H1 (cell line): Measurements from ENCODE around the gene ZNF30. TPM values are rescaled to one million over a fixed set of nuclear protein-coding genes. Genes with fewer than 3 reads are reported as not detected.

Experiments
- CTCF ChIA-PET: fragments of 300-600 bp; sonication (Branson Sonifier 250); formaldehyde crosslinking; loops from one replicate; lab custom pipeline; 2021; ENCODE audit not compliant: partially characterized antibody; lab: Charles Lee
- POLR2A ChIA-PET: fragments of 300-600 bp; sonication (Branson Sonifier 250); formaldehyde crosslinking; loops from one replicate; lab custom pipeline; 2021; ENCODE audit warnings: inconsistent platforms; ENCODE audit not compliant: partially characterized antibody; lab: Charles Lee
- DNase-seq, 2 experiments: peaks; one replicate each; pipeline versions ENCODE4 v3.0.0 to v3.0.0-alpha.2; 2010 to 2022; ENCODE audit warnings: low spot score in 2 of 2, low read depth in 1 of 2, mixed read lengths in 1 of 2
- FAIRE-seq: peaks from 2 replicates; lab custom pipeline; 2011; peaks lifted over from hg19 to GRCh38; lab: Jason Lieb, UNC
- H2AFZ ChIP-seq: 2 replicates; pipeline ENCODE4 v1.8.1; 2012; ENCODE audit warnings: low read length, inconsistent platforms
- H2AK5ac ChIP-seq: 2 replicates; pipeline ENCODE4 v1.6.1; 2013; ENCODE audit warnings: low read depth, low read length
- H2BK120ac ChIP-seq: replicated peaks from 2 replicates; pipeline ENCODE3; 2013; ENCODE audit warnings: low read depth, low read length, inconsistent platforms
- H2BK12ac ChIP-seq: 2 replicates; pipeline ENCODE4 v1.6.1; 2013; ENCODE audit warnings: low read depth, low read length
- H2BK15ac ChIP-seq: 2 replicates; pipeline ENCODE4 v1.6.1; 2013; ENCODE audit warnings: low read length
- H2BK20ac ChIP-seq: 2 replicates; pipeline ENCODE4 v1.6.1; 2013; ENCODE audit warnings: low read length
- H2BK5ac ChIP-seq: 2 replicates; pipeline ENCODE4 v1.6.1; 2013; ENCODE audit warnings: low read depth, low read length
- H3K14ac ChIP-seq: 2 replicates; pipeline ENCODE4 v1.6.1; 2013; ENCODE audit warnings: inconsistent platforms; ENCODE audit not compliant: insufficient read length
- H3K18ac ChIP-seq: 2 replicates; pipeline ENCODE4 v1.6.1; 2013; ENCODE audit warnings: low read length; ENCODE audit errors: extremely low read depth
- H3K23ac ChIP-seq: 2 replicates; pipeline ENCODE4 v1.6.1; 2013; ENCODE audit warnings: inconsistent platforms; ENCODE audit not compliant: insufficient read length
- H3K23me2 ChIP-seq: 2 replicates; pipeline ENCODE4 v1.6.1; 2013; ENCODE audit warnings: low read depth, low read length
- H3K27ac ChIP-seq: 2 replicates; pipeline ENCODE4 v1.6.1; 2011; ENCODE audit warnings: low read depth, low read length, inconsistent platforms
- H3K27me3 ChIP-seq, 4 experiments: replicated peaks in 1 of 4; 1 replicate in 1 of 4; 2 replicates in 3 of 4; pipeline versions ENCODE4 v1.6.1 to v1.8.1; 2011 to 2013; ENCODE audit warnings: low read length in 3 of 4, mild to moderate bottlenecking in 3 of 4, inconsistent platforms in 2 of 4, mixed read lengths in 2 of 4, moderate library complexity in 1 of 4; ENCODE audit not compliant: control insufficient read depth in 3 of 4, insufficient read depth in 3 of 4; ENCODE audit errors: extremely low read depth in 1 of 4
- H3K36me3 ChIP-seq, 4 experiments: 2 replicates each; pipeline versions ENCODE4 v1.6.1 to v1.8.1; 2011 to 2013; ENCODE audit warnings: mild to moderate bottlenecking in 4 of 4, low read length in 3 of 4, moderate library complexity in 2 of 4, control low read depth in 1 of 4, inconsistent platforms in 1 of 4; ENCODE audit not compliant: insufficient read depth in 4 of 4, control insufficient read depth in 2 of 4
- H3K4ac ChIP-seq: replicated peaks from 2 replicates; pipeline ENCODE3; 2013; ENCODE audit warnings: low read length, low read depth, mixed read lengths, inconsistent platforms; ENCODE audit not compliant: insufficient read length
- H3K4me1 ChIP-seq, 4 experiments: replicated peaks in 1 of 4; 1 replicate in 1 of 4; 2 replicates in 3 of 4; pipeline versions ENCODE4 v1.6.1 to v1.8.1; 2011 to 2013; ENCODE audit warnings: low read length in 3 of 4, inconsistent platforms in 2 of 4, mixed read lengths in 1 of 4; ENCODE audit not compliant: insufficient read depth in 4 of 4, control insufficient read depth in 3 of 4
- H3K4me2 ChIP-seq, 2 experiments: 2 replicates each; pipeline versions ENCODE4 v1.6.1 to v1.8.1; 2011 to 2013; ENCODE audit warnings: low read depth in 2 of 2, low read length in 2 of 2, control low read depth in 1 of 2, inconsistent platforms in 1 of 2, mild to moderate bottlenecking in 1 of 2; ENCODE audit not compliant: insufficient read depth in 1 of 2
- H3K4me3 ChIP-seq, 4 experiments: fragments of 200-600, 300-600 bp in 1 of 4; sonication (generic), shearing (Covaris generic), sonication (Bioruptor Twin) in 1 of 4; 2 replicates each; pipeline versions ENCODE4 v1.5.1 to v1.8.1; 2011 to 2016; ENCODE audit warnings: low read length in 4 of 4, low read depth in 3 of 4, control low read depth in 2 of 4, inconsistent platforms in 2 of 4, mild to moderate bottlenecking in 2 of 4, mixed read lengths in 1 of 4, moderate library complexity in 1 of 4; ENCODE audit not compliant: insufficient read depth in 2 of 4; ENCODE audit errors: extremely low read depth in 1 of 4
- H3K56ac ChIP-seq: replicated peaks from 2 replicates; pipeline ENCODE3; 2013; ENCODE audit warnings: low read depth, mild to moderate bottlenecking, mixed read lengths, low read length, inconsistent platforms; ENCODE audit not compliant: insufficient read length
- H3K79me1 ChIP-seq: 2 replicates; pipeline ENCODE4 v1.6.1; 2013; ENCODE audit warnings: low read depth, low read length, control low read depth
- H3K79me2 ChIP-seq, 2 experiments: 2 replicates each; pipeline versions ENCODE4 v1.6.1 to v1.8.1; 2012 to 2013; ENCODE audit warnings: low read length in 2 of 2, mild to moderate bottlenecking in 2 of 2, inconsistent platforms in 1 of 2; ENCODE audit not compliant: insufficient read depth in 2 of 2, control insufficient read depth in 1 of 2
- H3K9ac ChIP-seq, 4 experiments: replicated peaks in 1 of 4; 1 replicate in 1 of 4; 2 replicates in 3 of 4; pipeline versions ENCODE4 v1.6.1 to v1.8.1; 2011 to 2013; ENCODE audit warnings: low read depth in 3 of 4, low read length in 3 of 4, control low read depth in 2 of 4, mild to moderate bottlenecking in 2 of 4, moderate library complexity in 2 of 4, inconsistent platforms in 1 of 4; ENCODE audit errors: extremely low read depth in 1 of 4
- H3K9me3 ChIP-seq, 2 experiments: 2 replicates each; pipeline versions ENCODE4 v1.6.1 to v1.8.1; 2012 to 2013; ENCODE audit warnings: mild to moderate bottlenecking in 2 of 2, moderate library complexity in 2 of 2, control low read depth in 1 of 2, inconsistent platforms in 1 of 2, low read depth in 1 of 2, low read length in 1 of 2, mixed read lengths in 1 of 2; ENCODE audit not compliant: insufficient read depth in 2 of 2
- H4K20me1 ChIP-seq, 2 experiments: replicated peaks in 1 of 2; 2 replicates each; pipeline versions ENCODE3 to v1.8.1; 2011 to 2013; ENCODE audit warnings: inconsistent platforms in 2 of 2, low read length in 2 of 2, mild to moderate bottlenecking in 1 of 2; ENCODE audit not compliant: insufficient read depth in 2 of 2, control insufficient read depth in 1 of 2
- H4K5ac ChIP-seq: 2 replicates; pipeline ENCODE4 v1.6.1; 2013; ENCODE audit warnings: low read length, low read depth, mixed read lengths, inconsistent platforms; ENCODE audit not compliant: insufficient read length
- H4K8ac ChIP-seq: 2 replicates; pipeline ENCODE4 v1.8.0; 2013; ENCODE audit warnings: mild to moderate bottlenecking, moderate library complexity, low read length, inconsistent platforms; ENCODE audit not compliant: insufficient read depth; ENCODE audit errors: extremely low read depth
- H4K91ac ChIP-seq: replicated peaks from 2 replicates; pipeline ENCODE3; 2013; ENCODE audit warnings: low read length, mixed read lengths, inconsistent platforms; ENCODE audit not compliant: insufficient read length
- ATF3 ChIP-seq: IDR thresholded peaks from 2 replicates; pipeline ENCODE4 v1.6.1; 2011; ENCODE audit warnings: low read depth, mild to moderate bottlenecking, low read length; ENCODE audit not compliant: insufficient read depth
- CEBPB ChIP-seq: IDR thresholded peaks from 2 replicates; pipeline ENCODE4 v1.6.1; 2012; ENCODE audit warnings: low read depth, low read length
- EP300 ChIP-seq, 2 experiments: IDR thresholded peaks; 1 replicate in 1 of 2; 2 replicates in 1 of 2; pipeline ENCODE4 v1.6.1; 2011 to 2012; ENCODE audit warnings: low read depth in 2 of 2, low read length in 2 of 2, mild to moderate bottlenecking in 2 of 2, borderline replicate concordance in 1 of 2, inconsistent platforms in 1 of 2, moderate library complexity in 1 of 2
- GABPA ChIP-seq: IDR thresholded peaks from 2 replicates; pipeline ENCODE4 v1.6.1; 2011; ENCODE audit warnings: mild to moderate bottlenecking, low read length, moderate library complexity, borderline replicate concordance; ENCODE audit not compliant: insufficient read depth
- GTF2F1 ChIP-seq: IDR thresholded peaks from 2 replicates; pipeline ENCODE4 v1.6.1; 2012; ENCODE audit warnings: low read depth, low read length, improper control_type of control experiment, borderline replicate concordance
- HDAC6 ChIP-seq: IDR thresholded peaks from one replicate; pipeline ENCODE4 v1.7.1; 2012; ENCODE audit warnings: low read depth, mild to moderate bottlenecking, inconsistent platforms, low read length, moderate library complexity
- KDM4A ChIP-seq: IDR thresholded peaks from one replicate; pipeline ENCODE4 v1.7.1; 2012; ENCODE audit warnings: low read depth, mild to moderate bottlenecking, moderate library complexity, low read length, inconsistent platforms; ENCODE audit not compliant: severe bottlenecking
- MAX ChIP-seq: IDR thresholded peaks from 2 replicates; pipeline ENCODE4 v1.6.1; 2012; ENCODE audit warnings: inconsistent platforms
- NRF1 ChIP-seq: IDR thresholded peaks from 2 replicates; pipeline ENCODE4 v1.6.1; 2011; ENCODE audit warnings: mild to moderate bottlenecking, low read depth, low read length, improper control_type of control experiment
- SIRT6 ChIP-seq: IDR thresholded peaks from one replicate; pipeline ENCODE4 v1.7.1; 2012; ENCODE audit warnings: low read length, inconsistent platforms
- SP2 ChIP-seq: IDR thresholded peaks from 2 replicates; pipeline ENCODE4 v1.6.1; 2012; ENCODE audit warnings: mild to moderate bottlenecking, low read length, inconsistent platforms
- TAF7 ChIP-seq: optimal IDR thresholded peaks from 2 replicates; pipeline ENCODE3; 2011; ENCODE audit warnings: low read depth, mild to moderate bottlenecking, inconsistent platforms, low read length, moderate library complexity, borderline replicate concordance
- ZNF274 ChIP-seq: IDR thresholded peaks from 2 replicates; pipeline ENCODE4 v1.7.0; 2012; ENCODE audit warnings: low read length, borderline replicate concordance; ENCODE audit errors: extremely low read depth
- WGBS, 2 experiments: shearing (Covaris generic) in 1 of 2; methylation state at CpG; one replicate each; pipeline versions ENCODE4 v1.1.6 to v1.1.7; 2013 to 2015; ENCODE audit warnings: low lambda C conversion rate in 2 of 2, mixed read lengths in 2 of 2, inconsistent platforms in 1 of 2, low coverage in 1 of 2, missing lambda C conversion rate in 1 of 2; ENCODE audit not compliant: insufficient replicate concordance in 2 of 2, insufficient coverage in 1 of 2, insufficient read length in 1 of 2; ENCODE audit errors: extremely low coverage in 1 of 2, missing lambda C conversion rate in 1 of 2; 5-methylcytosine and 5-hydroxymethylcytosine counted together
- polyA plus RNA-seq, 7 experiments: library from polyadenylated mRNA; depleted of rRNA in 3 of 7; stranded (reverse) in 5 of 7; unstranded in 2 of 7; fragments of >200 nt in 5 of 7; fragments of 200-250 nt in 2 of 7; gene quantifications; 1 replicate in 5 of 7; 2 replicates in 1 of 7; 4 replicates in 1 of 7; pipeline versions ENCODE4 v1.2.1 to v1.2.3, GENCODE V29; 2011 to 2013; ENCODE audit warnings: missing spikeins in 2 of 7, mixed read lengths in 2 of 7
- total RNA-seq: library from RNA; stranded (reverse); fragmentation: NEBNext Ultra II Directional; extraction: Animal tissue kit (Norgen Biotek cat#: 25700); gene quantifications from 2 replicates; pipeline ENCODE4 v1.2.1, GENCODE V29; 2021

The ZNF30 gene
- total and polyA plus RNA-seq, 2 of the 8 experiments (the other 6 are each of a cell fraction or from before 2014, with no cell fraction given): 2.0 to 4.7 TPM

- no peak overlapping the region for H3K4me2 ChIP-seq
- H3K4me3 ChIP-seq: no peak overlapping the region
- no peak overlapping the region for H4K91ac ChIP-seq
- no peaks in the 10 kb centered on the region for H3K79me1 ChIP-seq
- no peak overlapping the region for H2BK120ac ChIP-seq
- no peak for DNase-seq
- H4K5ac ChIP-seq: no peak overlapping the region
- no peak overlapping the region for H3K56ac ChIP-seq
- no peak for FAIRE-seq
- H2BK12ac ChIP-seq: peak overlapping the region; percentile 63; the same call in 1 of the 2 replicates
- WGBS, 2 experiments: 79% methylated on average over 9 of the region's 9 CpGs; no CpG with 5 or more reads in 1 of the 2 experiments
- H3K4ac ChIP-seq: no peak overlapping the region
- H3K23ac ChIP-seq: no peak overlapping the region
- no peak overlapping the region for H2AK5ac ChIP-seq
- H3K23me2 ChIP-seq: peaks cover 6% of the 10 kb centered on the region; the same call in 1 of the 2 replicates
- H2BK5ac ChIP-seq: no peak overlapping the region; the same call in 1 of the 2 replicates
- H3K79me2 ChIP-seq: no peaks in the 10 kb centered on the region
- no peak overlapping the region for H2BK20ac ChIP-seq
- peak overlapping the region; percentile 88; the same call in 1 of the 2 replicates for H2BK15ac ChIP-seq
- no peaks in the 10 kb centered on the region for H3K36me3 ChIP-seq
- ChIA-PET POLR2A (interaction anchor here (1.4 to 22.5 kb wide), 2 partner anchors 9 to 25 kb away, joined by 3 to 366 read pairs; partner anchors contain the start of gene SCN1B), CTCF (interaction anchor here (1.1 to 1.4 kb wide), 3 partner anchors 18 to 90 kb away, joined by 3 read pairs; no protein-coding TSS in a partner anchor)
- no peak overlapping the region for H3K18ac ChIP-seq
- H3K27ac ChIP-seq: no peak overlapping the region
- no peak overlapping the region for H3K9ac ChIP-seq
- H3K9me3 ChIP-seq: no peaks in the 10 kb centered on the region
- no peak overlapping the region for H4K8ac ChIP-seq
- no peaks in the 10 kb centered on the region for H3K27me3 ChIP-seq
- H3K4me1 ChIP-seq: peaks cover 0 to 10% (median 6%) of the 10 kb centered on the region in 4 experiments; a peak in 6 of 7 replicates
- H3K14ac ChIP-seq: no peak overlapping the region
- no peaks in the 10 kb centered on the region for H4K20me1 ChIP-seq
- H2AFZ ChIP-seq: no peak overlapping the region
- TF ChIP-seq GTF2F1 (no peak), GABPA (no peak), NRF1 (no peak), HDAC6 (no peak), KDM4A (no peak), MAX (no peak), SIRT6 (no peak), ATF3 (no peak), CEBPB (no peak), ZNF274 (no peak), SP2 (no peak), EP300 (IDR thresholded peaks at IDR 0.05; ENCODE audit: borderline replicate concordance in 1 of 2, low read depth in 2 of 2, low read length in 2 of 2) (no peak), TAF7 (no peak)
These were observed 67.6 kb downstream of the ZNF30 start for GRCh38 chr19:34994286-34994642.
